ENCODE results near the gene PCDHGB4.

- no peak for TF ChIP-seq CTCF (IDR thresholded peaks at IDR 0.05)
- TF ChIP-seq POLR2A (IDR thresholded peaks at IDR 0.05) = no peak
- no peak for TF ChIP-seq POLR2AphosphoS5 (IDR thresholded peaks at IDR 0.05)
- no peak for TF ChIP-seq EP300 (IDR thresholded peaks at IDR 0.05)
These were observed 1.9 kb downstream of the PCDHGB4 start for GRCh38 chr5:141389153-141390042.
